Islet precursor cell (in vitro differentiated cells): ENCODE data around the gene MYRF.
A peak's percentile ranks its signal among the peaks of the same experiment; 100 is the strongest.

Source experiments
- DNase-seq: peaks from one replicate; pipeline ENCODE4 v3.0.0-alpha.2; 2018

The MYRF gene

GRCh38 chr11:61800331-61801281 lies 48.2 kb downstream of the MYRF start:
- no peak for DNase-seq

DNA sequence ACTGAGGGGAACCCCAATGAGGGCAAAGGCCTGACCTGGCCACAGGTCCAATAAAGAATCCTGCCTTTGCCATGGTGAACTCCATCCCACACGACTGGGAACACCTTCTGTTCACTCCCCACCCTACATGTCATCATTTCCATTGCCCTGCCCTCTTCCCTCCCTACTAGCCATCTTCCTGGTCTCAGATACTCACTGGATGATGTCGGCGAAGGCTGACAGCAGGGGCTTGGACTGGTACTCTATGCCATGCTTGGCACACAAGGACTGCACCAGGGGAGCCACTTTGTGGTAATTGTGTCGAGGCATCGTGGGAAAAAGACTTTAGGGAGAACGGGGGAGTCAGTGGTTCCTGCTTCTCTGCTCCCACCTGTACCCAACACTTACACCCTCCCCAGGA lies 50.2 kb downstream of the MYRF start:
- DNase-seq, result no peak

DNA sequence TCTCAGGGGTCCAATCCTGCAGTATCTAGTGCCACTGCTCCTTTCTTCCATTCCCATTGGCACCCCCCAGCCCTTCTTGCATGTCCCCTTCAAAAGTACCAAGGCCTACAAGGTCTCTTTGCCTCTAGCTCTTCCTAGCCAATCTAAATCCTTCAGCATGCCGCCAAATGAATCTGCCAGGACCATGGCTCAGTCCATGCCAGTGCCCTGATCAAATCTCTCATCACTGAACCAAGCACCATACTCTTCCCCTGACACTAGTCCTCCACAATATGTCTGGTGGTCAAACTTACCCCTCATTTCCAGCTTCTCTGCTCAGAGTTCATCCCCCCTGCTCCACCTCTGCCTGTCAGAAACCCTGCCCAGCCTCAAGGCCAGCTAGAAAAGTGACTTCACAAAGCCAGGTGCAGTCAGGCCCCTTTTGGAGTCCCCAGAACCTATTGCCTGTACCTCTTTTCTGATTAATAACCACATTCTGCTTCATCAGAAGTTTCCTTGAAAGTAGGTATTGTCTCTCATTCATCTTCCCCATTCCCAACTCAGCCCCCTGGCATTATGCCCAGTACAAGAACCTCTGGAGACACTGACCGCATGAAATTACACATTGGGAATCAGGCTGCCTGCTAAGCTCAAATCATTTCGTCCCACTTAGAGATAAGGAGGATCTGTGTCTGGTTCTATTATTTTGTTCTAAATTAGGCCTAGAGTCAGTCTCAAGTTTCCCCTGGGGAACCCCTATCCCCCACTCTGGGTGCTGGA lies 51.6 kb downstream of the MYRF start:
- DNase-seq, result no peak

DNA sequence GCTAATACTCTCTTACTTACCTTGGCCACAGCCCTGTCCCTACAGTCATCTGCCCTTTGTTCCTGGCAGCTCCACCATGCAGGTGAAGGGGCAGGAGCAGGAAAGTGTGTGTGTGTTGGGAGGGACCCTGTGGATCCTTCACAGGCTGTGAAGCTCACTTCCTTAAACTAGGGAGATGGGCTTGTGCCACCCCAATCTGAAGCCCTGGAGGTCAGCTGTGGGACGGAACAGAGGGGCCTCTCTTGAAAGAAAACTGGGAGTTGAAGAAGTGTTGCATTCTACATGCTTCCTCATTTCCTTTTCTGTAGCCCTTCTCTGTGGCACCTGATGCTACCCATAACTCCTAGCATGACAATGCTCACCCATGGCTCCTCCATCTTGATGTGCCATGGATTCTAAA lies 52.7 kb downstream of the MYRF start:
- DNase-seq, result no peak

DNA sequence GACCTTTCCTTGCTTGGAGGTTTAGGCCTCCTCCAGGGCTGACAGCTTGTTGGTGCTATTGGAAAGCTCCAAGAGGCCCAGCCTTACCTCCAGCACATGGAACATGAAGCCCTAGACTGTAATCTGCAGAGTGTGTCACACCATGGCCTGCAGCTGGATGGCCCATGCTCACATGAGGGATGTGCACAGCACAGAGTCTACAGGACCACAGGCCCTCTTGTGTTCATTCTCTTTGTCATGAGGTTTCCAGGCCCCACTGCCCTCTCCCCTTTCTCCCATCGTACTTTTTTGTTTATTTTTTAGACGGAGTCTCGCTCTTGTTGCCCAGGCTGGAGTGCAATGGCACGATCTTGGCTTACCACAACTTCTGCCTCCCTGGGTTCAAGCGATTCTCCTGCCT lies 54.3 kb downstream of the MYRF start:
- no peak for DNase-seq

DNA sequence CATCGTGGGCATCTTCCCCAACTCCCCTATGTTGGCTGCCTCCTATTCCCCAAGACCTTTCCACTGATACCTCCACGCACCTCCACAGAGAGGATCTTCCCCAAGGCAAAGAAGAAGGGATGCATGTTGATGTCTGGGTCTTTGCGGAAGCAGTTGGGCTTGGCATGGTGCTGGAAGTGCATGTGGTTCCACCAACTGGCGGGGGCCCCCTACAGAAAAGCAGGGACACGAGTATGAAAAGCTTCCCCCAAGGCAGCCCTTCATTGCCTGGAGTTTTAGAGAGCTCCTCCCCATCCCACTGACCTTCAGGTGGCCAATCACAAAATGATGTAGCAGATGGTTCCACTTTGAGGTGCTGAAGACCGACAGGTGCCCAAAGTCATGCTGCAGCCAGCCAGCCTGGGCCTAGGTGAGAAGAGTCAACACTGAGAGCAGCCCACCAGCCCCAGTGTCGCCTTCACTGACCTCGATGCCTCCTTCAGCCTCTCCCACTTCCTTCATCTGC lies 58.3 kb downstream of the MYRF start:
- DNase-seq, result no peak

DNA sequence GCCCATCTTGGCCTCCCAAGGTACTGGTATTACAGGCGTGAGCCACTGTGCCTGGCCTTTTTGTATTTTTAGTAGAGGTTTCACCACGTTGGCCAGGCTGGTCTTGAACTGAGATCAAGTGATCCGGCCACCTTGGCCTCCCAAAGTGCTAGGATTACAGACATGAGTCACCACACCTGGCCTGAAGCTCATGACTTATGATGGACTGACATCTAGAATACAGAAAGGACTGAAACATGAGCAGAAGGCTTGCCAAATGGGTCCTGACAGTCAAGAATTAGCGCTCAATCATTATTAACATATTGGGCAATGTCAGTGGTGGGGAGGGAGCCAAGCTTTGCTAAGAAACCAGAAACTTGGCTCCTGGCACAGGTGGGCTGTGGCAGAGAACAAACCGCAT lies 59.4 kb downstream of the MYRF start:
- no peak for DNase-seq

DNA sequence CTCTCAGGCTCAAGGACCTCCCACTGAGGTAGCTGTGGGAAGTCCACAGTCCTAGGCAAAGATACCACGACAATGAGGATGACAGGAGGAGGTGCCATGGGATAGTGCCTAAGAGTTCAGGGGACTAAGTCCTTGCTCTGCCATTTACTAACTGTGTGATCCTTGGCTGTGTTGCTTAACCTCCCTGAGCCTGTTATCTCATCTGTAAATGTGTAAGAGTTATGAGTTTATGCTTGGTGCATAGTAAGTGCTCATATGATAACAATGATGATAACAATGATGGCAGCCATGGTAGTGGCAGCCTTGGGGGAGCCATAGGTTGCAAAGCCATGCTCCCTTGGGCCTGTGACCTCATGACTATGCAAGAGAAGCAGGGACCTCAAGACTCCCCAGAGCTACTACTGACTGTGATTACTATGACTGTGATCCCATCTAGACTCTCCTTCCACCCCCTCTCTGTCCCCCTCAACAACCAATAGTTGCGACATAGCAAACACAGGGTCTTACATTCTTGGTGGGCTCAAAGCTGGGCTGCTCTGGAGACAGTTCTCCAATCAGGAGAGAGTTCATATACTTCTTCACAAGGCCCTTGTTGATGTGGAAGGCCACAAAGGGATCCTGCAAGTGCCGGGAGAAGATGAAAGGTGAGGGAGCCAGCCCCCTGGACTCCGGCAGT lies 60.4 kb downstream of the MYRF start:
- no peak for DNase-seq

- peak; percentile 71 for DNase-seq
These were observed 62.0 kb downstream of the MYRF start for GRCh38 chr11:61814247-61814957.

GRCh38 chr11:61814958-61815789 lies 62.7 kb downstream of the MYRF start:
- peak; percentile 99 for DNase-seq

DNA sequence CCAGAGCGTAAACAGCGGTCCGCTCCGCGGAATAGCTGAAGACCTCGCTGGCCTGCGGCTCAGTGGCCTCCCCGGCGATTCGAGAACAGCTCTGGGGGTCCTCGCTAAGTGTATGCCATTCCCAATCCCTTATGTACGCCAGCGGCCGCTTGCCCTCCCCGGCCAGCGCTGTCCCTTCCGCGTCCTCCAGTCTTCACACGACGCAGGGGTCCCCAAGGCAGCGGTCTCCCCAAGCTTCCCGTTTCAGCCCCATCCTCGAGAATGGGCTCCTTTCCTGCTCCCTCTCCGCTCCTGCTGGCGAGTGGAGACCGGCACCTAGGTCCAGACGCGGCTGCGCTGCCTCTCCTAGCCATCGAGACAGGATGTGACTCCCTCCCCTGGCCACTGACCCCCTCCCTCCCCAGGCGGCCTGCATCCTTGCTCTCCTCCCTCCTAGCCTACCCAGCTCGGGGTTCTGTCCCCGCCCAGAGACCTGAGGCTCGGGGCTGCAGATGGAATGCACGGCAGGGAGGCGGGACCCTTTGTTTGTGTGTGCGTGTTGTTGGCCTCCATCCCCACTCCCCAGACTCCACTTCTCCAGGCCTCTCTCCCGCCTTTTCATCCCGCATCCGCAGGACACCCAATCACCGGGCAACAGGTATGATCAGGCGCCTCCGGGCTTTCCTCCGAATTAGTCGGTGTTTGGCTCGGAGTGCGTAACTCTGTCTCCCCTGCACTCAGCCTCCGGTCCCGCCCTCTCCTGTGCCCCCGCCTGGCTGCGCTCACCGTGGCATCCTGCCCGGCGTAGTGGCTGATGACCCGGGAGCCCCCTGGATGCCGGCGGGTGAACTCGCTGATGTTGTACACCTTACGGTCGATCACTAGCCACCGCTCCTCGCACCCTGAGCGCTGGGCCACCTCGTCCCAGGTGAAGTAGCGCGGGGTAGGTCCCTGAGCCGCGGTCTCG lies 63.6 kb downstream of the MYRF start:
- DNase-seq, result peak; percentile 93

DNA sequence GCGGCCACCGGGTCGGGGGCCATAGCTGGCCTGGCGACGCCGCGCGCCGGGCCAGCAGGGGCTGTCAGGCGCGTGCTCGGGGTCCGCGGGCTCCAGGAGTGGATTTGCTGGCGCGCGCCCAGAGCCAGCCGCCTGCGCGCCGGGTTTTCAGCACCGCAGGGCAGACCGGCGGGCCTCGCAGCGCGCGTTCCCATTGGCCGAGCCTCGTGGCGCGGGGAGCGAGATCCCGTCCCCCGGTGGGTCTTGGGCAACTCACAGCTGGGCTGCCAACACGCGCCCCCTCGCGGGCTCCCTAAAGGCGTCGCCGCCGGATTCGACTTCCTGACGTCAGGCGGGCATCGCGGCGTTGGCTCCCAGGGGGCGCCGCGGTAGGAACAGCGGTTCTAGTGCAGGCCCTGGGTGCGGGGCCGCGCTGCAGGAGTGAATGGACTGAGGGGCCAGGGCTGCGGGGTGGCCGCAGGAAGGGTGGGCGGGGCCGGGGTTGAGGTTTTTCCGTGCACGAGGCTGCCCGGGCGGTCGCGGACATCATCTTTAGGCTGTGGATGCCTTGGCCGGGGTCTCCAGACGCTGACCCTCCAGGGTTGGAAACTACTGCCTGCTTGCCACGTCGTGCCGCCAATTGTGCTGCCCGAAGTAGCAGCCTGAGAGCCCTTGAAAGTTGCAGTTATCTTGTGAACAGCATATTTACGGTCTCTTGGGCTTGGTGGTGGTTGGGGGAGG lies 64.5 kb downstream of the MYRF start, which contains the start of gene FADS1:
Gene FADS1, minus strand, starts transcription at position 268 of the 720 bp plus-strand sequence. Its CDS starts 74 bp downstream, at position 194.
- peak; percentile 99 for DNase-seq

- no peak for DNase-seq
These were observed 65.2 kb downstream of the MYRF start for GRCh38 chr11:61817471-61818202.

DNA sequence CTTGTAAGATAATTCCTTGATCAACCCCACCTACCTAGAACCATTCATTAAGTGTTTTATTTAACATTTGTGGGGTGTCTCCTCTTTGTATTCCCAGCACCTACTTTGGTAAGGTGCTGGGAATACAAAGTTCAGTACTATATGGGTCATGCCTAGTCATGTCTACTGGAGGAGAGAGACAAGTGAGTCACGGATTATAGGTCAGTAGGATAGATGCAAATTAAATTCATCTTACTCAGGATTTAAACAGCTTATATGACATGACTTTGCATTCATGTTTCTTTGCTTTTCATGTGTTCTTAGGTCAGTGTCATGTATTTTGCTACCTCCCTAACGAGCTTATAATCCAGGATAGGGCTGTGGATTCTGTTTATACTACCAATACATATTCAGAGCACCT lies 67.7 kb downstream of the MYRF start:
- no peak for DNase-seq

- no peak for DNase-seq
These were observed 74.6 kb downstream of the MYRF start for GRCh38 chr11:61826930-61827570.

GRCh38 chr11:61827571-61828378 lies 75.3 kb downstream of the MYRF start, which contains the start of gene FADS2:
FADS2 (plus strand) TSS chr11:61828300; CDS start chr11:61828391, 91 bp downstream.
- DNase-seq, result peak; percentile 100

DNA sequence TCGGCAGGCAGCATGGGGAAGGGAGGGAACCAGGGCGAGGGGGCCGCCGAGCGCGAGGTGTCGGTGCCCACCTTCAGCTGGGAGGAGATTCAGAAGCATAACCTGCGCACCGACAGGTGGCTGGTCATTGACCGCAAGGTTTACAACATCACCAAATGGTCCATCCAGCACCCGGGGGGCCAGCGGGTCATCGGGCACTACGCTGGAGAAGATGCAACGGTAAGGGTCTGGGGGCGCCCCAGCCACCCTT lies 75.9 kb downstream of the MYRF start:
- no peak for DNase-seq
